ENCODE measurements around the gene RECQL5.
A peak's percentile ranks its signal among the peaks of the same experiment; 100 is the strongest.

RECQL5 gene

DNA sequence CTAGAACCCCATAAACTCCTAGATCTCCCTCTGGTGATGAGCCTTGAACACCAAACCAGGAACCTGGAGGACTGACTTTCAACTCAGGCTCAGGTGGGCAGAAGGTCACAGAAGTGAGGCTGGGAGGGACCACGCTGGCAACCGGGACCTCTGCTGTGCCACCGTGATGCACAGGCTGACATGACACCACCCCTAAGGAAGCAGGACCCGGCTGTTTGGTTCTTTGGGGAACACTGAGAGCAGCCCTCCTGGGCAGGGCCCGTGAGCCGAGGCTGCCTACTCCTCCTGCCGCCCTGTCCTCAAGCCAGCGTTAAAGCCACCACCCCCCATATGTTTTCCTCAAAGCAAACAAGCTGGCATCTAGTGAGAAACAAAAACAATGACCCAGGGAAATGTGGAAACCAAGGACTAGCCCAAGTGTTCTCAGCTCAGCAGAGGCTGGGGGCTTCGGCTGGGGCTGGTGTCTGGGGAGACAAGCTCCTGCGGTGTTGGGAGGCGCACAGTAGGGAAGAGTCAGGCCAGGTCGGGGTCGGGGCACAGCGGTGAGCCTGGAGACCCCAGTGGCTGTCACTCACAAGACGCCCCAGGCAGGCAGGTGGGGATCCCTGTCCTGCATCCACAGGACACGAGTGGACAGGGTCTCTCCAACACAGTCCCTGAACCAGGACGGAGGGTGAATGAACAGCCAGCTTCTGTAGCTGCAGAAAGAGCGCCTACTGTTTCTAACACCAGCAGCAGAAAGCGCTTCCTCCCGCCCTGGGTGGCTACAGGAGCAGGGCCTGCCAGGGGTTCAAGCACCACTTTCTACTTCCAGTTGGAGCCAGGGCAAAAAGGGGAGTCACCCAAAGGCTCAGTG lies 32.0 kb downstream of the RECQL5 start:
- DNase-seq: peak in 9 of 51 donors; percentile 27 to 70 (median 45)

DNA sequence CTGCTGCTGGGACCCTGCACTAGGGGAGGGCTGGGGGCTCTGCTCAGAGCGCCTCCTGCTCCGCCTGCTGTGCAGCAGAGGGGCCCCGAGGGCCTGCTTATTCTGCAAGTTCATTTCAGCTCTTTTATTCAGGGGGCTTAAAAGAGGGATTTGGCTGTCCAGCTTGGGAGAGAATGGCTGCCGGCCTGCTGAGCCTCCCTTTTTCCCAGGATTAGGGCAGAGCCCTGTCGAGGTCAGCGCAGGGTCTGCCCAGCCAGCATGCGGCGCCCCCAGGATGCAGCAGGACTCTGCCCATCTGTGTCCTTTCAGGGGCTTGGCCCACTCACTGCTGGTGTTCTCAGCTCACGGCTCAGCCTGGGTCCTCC lies 32.6 kb downstream of the RECQL5 start:
- no peak for DNase-seq

DNA sequence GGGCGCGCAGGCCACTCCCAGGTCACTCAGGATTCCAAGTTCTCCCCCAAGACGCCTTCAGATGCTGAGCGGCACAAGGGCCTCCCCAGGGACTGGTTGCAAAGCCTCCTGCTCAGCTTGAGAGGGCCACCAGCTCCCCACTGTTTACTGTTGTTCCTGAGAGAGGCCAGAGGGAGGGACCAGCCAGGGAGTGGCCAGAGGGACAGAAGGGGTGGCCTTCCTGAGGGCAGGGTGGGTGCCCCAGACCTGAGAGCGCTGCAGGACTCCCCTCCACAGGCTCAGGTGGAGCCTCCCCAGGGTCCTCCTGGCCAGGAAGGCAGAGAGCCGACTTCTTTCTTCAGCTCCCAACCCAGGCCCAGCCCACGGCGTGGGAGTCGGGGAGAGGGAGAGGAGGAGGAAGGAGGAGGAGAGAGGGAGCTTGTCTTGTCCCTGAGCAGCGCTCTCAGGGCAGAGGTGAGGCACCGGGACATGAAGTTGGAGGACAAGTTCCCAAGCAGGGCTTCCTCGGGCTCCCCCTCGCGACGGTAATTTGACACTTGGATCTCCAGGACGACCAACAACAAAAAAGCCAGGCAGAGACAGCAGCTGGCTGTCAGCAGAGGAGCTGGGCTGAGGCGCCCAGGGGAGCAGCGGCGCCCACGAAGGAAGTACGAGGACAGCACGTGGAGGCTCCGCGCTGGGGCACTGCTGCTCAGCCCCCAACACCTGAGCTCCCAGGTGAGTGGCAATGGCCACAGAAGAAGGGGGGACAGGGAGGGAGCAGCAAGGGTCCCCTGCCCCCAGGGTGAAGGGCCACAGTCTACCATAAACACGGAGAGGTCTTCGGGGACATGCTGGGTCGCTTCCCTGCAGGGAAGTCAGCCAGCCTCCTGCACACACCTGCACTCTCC lies 33.2 kb downstream of the RECQL5 start:
- peak in 48 of 51 donors; percentile 38 to 89 (median 69) for DNase-seq

- peak; percentile 58 to 98 (median 94) for DNase-seq
Measured at GRCh38 chr17:75632863-75633485, 34.0 kb downstream of the RECQL5 start, which contains the start of gene SMIM5. Gene SMIM5 (plus strand): TSS chr17:75633434. CDS start chr17:75640202, 6,768 bp downstream.

- DNase-seq: no peak
Measured at GRCh38 chr17:75632428-75632827, 34.5 kb downstream of the RECQL5 start.

DNA sequence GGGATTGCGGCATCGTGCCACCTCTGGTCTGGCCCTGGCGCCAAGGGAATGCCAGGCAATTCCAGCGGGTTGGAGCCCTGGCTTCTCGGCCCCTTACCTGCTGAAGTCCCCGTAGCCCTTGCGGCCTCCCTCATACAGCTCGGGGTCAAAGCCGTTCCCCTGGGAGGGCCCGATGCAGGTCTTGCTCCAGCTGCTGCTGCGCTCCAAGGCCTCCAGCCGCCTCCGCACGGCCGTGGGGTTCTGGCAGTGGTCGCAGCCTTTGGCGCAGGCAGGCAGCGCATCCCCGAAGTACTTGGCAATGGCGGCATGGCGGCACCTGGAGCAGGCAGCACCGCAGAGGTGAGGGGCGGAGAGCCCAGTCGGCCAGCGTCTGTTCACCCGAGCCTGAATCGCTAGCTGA lies 35.6 kb downstream of the RECQL5 start:
- no peak for DNase-seq

- no peak for DNase-seq
Measured at GRCh38 chr17:75630071-75630917, 36.7 kb downstream of the RECQL5 start.

DNA sequence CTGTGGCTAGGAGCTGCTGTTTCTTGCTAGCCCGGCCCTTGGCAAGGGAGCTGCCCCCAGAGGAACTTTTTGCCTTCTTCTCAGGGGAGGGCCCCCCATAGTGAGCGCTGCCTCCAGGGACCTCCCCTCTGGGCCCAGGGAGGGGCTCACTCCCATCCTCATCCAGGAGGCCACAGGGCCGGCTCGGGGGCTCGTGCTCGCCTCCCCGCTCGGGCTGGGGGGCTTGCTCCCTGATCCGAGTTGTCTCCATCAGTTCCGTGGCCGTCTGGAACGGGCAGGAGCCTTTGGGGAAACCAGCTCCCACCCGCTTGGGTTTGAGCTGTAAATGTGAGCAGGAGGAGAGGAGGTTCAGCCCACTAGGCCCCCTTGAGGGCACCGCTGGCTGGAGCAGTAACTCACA lies 37.8 kb downstream of the RECQL5 start:
- DNase-seq: no peak

- no peak for DNase-seq
Measured at GRCh38 chr17:75628425-75628824, 38.5 kb downstream of the RECQL5 start.

DNA sequence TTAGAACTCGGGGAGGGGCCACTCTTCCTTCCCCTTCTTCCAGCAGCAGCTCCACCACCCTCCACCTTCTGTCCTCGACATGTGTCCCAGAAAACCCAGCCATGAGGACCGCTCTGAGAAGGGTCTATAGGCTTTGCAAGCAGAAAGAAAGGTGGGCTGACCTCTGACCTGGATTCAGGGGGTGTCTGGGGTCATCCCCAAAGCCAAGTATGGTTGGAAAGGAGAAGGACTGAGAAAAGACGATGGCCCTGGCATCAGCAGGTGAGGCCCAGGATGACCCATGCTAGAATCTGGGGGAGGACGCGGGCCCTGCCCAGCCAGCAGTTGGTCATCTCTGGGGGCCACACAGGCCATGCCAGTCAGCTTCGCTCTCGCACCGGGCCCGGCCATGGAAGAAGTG lies 39.9 kb downstream of the RECQL5 start:
- no peak for DNase-seq

DNA sequence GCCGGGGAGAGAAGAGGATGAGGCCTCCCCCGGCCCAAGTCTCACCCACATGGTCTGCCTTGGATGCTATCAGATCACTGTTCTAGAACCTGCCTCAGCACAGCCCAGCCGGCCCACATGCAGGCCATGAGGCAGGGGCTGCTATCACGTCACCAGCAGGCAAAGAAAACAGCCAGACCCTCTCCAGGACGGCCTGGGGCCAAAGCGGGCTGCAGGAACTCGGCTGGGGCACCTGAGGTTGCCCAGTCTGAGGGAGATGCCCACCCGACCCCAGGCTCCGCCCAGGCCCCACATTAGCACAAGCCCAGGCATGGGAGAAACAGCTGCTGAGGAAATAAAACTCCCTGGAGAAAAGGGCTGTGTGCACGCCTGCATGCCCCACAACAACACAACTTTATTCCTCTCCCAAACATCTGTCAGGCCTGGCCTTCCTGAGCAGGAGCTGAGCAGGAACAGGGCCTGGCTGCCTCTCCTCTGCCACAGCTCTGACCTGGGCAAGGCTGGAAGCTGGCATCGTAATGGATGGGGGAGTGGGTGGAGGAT lies 40.4 kb downstream of the RECQL5 start:
- no peak for DNase-seq

DNA sequence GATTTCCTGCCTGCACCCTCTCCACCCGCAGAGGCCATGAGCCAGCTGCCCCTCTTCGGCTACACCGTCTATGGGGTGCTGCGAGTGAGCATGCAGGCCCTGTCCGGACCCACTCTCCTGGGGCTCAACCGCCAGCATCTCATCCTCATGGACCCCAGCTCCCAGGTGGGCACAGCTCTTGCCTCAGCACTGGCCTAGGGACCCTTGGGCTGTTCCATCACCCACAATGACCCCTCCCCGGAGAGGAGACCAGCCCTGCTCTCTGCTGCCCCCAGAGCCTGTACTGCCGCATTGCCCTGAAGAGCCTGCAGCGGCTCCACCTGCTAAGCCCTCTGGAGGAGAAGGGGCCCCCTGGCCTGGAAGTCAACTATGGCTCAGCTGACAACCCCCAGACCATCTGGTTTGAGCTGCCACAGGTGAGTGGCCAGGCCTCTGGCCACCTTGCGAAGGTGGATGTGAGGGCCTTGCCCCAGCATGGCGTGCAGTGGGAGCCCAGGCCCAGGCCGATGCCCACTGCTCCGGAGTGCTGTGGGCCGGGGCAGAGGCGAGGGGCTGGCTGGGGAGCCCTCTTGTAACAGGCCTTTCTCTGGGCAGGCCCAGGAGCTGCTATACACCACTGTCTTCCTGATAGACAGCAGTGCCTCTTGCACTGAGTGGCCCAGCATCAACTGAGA lies 41.0 kb downstream of the RECQL5 start:
- peak in 13 of 51 donors; percentile 10 to 44 (median 22) for DNase-seq

GRCh38 chr17:75624714-75625345 lies 42.1 kb downstream of the RECQL5 start:
- DNase-seq: no peak

GRCh38 chr17:75624021-75624420 lies 42.9 kb downstream of the RECQL5 start:
- DNase-seq: no peak

- no peak for DNase-seq
Measured at GRCh38 chr17:75623386-75623785, 43.6 kb downstream of the RECQL5 start.

- DNase-seq: no peak
Measured at GRCh38 chr17:75622771-75623273, 44.1 kb downstream of the RECQL5 start.

- no peak for DNase-seq
Measured at GRCh38 chr17:75622076-75622475, 44.9 kb downstream of the RECQL5 start.

GRCh38 chr17:75621489-75621888 lies 45.5 kb downstream of the RECQL5 start:
- DNase-seq: no peak
